CD8-positive, alpha-beta memory T cell (primary cell): ENCODE results near the gene FOSL2. TPM values are rescaled to one million over a fixed set of nuclear protein-coding genes. Genes with fewer than 3 reads are reported as not detected.

Source experiments
- CTCF ChIA-PET: fragments of 350-600 bp; sonication (Branson Sonifier 250); formaldehyde crosslinking; loops from one replicate; lab custom pipeline; 2021; ENCODE audit warnings: antibody characterized with exemption; lab: Charles Lee
- POLR2A ChIA-PET: fragments of 350-600 bp; sonication (Branson Sonifier 250); formaldehyde crosslinking; loops from one replicate; lab custom pipeline; 2021; ENCODE audit warnings: antibody characterized with exemption; lab: Charles Lee
- DNase-seq, 5 donors: peaks; one replicate each; pipeline versions ENCODE4 v3.0.0 to v3.0.0-alpha.2; 2020 to 2022; ENCODE audit warnings: mixed read lengths in 1 of 5
- H3K27ac ChIP-seq: one replicate; pipeline ENCODE4 v1.7.0; 2013; ENCODE audit warnings: low read depth, mild to moderate bottlenecking, low read length, moderate library complexity
- H3K27me3 ChIP-seq: 2 replicates; pipeline ENCODE4 v1.7.0; 2013; ENCODE audit warnings: low read length, mild to moderate bottlenecking; ENCODE audit not compliant: insufficient read depth, poor library complexity, severe bottlenecking
- H3K36me3 ChIP-seq: 2 replicates; pipeline ENCODE4 v1.7.0; 2013; ENCODE audit warnings: mild to moderate bottlenecking, low read length, moderate library complexity; ENCODE audit not compliant: insufficient read depth
- H3K4me1 ChIP-seq: 2 replicates; pipeline ENCODE4 v1.7.0; 2013; ENCODE audit warnings: mild to moderate bottlenecking, low read length, moderate library complexity; ENCODE audit not compliant: insufficient read depth
- H3K4me3 ChIP-seq: 2 replicates; pipeline ENCODE4 v1.7.0; 2013; ENCODE audit warnings: mild to moderate bottlenecking, low read length
- H3K9me3 ChIP-seq: 2 replicates; pipeline ENCODE4 v1.7.0; 2013; ENCODE audit warnings: mild to moderate bottlenecking, low read length
- H3K27ac Mint-ChIP-seq, 8 donors: one replicate each; pipeline ENCODE4 v1.8.0; 2020 to 2021; ENCODE audit warnings: mixed read lengths in 8 of 8, mild to moderate bottlenecking in 6 of 8, inconsistent platforms in 3 of 8, moderate library complexity in 3 of 8
- H3K27me3 Mint-ChIP-seq, 2 donors: one replicate each; pipeline ENCODE4 v1.8.0; 2020 to 2021; ENCODE audit warnings: mixed read lengths in 2 of 2, mild to moderate bottlenecking in 1 of 2, moderate library complexity in 1 of 2
- H3K36me3 Mint-ChIP-seq, 3 donors: one replicate each; pipeline ENCODE4 v1.8.0; 2020 to 2021; ENCODE audit warnings: mixed read lengths in 3 of 3, inconsistent platforms in 1 of 3, mild to moderate bottlenecking in 1 of 3
- H3K4me1 Mint-ChIP-seq, 3 donors: one replicate each; pipeline ENCODE4 v1.8.0; 2020 to 2021; ENCODE audit warnings: mixed read lengths in 3 of 3, inconsistent platforms in 1 of 3, mild to moderate bottlenecking in 1 of 3
- H3K4me3 Mint-ChIP-seq, 7 donors: one replicate each; pipeline ENCODE4 v1.8.0; 2020 to 2021; ENCODE audit warnings: mixed read lengths in 7 of 7, mild to moderate bottlenecking in 6 of 7, moderate library complexity in 4 of 7, inconsistent platforms in 2 of 7
- H3K9me3 Mint-ChIP-seq, 5 donors: one replicate each; pipeline ENCODE4 v1.8.0; 2020 to 2022; ENCODE audit warnings: mixed read lengths in 5 of 5, mild to moderate bottlenecking in 3 of 5, moderate library complexity in 2 of 5, inconsistent platforms in 1 of 5
- polyA plus RNA-seq: library from polyadenylated mRNA; unstranded; fragments of 300-500 nt; fragmentation: Illumina TruSeq; gene quantifications from one replicate; pipeline ENCODE4 v1.2.3, GENCODE V29; 2021
- total RNA-seq, 2 experiments: library from RNA; stranded (reverse); gene quantifications; one replicate each; pipeline ENCODE4 v1.2.3, GENCODE V29; 2021

Gene FOSL2
- total and polyA plus RNA-seq, 3 experiments from 2014 or later, result 14.1 to 47.3 (median 46.2) TPM

DNA sequence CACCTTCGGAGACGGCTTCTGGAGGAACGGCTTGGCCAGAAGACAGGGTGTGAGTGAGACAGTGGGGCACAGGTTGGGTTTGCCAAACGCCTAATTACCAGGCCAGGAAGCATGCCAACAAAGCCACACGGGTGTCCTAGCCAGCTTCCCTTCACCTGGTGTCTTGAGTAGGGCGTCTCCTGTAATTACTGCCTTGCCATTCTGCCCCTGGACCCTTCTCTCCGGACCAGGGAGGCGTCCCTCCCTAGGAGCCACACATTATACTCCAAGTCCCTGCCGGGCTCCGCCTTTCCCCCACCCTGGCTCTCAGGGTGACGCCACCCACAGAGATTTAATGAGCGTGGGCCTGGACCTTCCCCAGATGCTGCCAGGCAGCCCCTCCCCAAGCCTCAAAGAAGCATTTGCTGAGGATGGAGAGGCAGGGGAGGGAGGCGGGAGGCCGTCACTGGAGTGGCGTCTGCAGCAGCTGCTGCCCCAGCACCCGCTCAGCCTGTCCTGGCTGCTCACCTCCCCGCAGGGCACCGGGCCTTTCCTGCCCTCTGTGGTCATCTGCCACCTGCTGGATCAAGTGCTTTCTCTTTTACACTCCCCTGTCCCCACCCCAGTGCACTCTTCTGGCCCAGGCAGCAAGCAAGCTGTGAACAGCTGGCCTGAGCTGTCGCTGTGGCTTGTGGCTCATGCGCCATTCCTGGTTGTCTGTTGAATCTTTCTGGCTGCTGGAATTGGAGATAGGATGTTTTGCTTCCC lies 20.7 kb downstream of the FOSL2 start:
- H3K4me3 ChIP-seq, result no peak overlapping the region
- H3K9me3 Mint-ChIP-seq, result peaks cover 0 to 2% (median 0%) of the 10 kb centered on the region in 5 donors
- H3K27me3 ChIP-seq, result no peaks in the 10 kb centered on the region
- DNase-seq, result no peak
- peaks cover 42 to 57% (median 47%) of the 10 kb centered on the region in 3 donors for H3K4me1 Mint-ChIP-seq
- peaks cover 0 to 3% of the 10 kb centered on the region in 2 donors for H3K27me3 Mint-ChIP-seq
- POLR2A ChIA-PET, result no interaction called here
- H3K4me1 ChIP-seq, result peaks cover 39% of the 10 kb centered on the region
- CTCF ChIA-PET, result interaction anchor here (0.9 kb wide), 1 partner anchor 10 kb away, joined by 3 read pairs; no protein-coding TSS in a partner anchor
- peak overlapping the region in 3 of 7 donors; percentile 1 to 59 (median 2) for H3K4me3 Mint-ChIP-seq
- peaks cover 3 to 70% (median 6%) of the 10 kb centered on the region in 3 donors for H3K36me3 Mint-ChIP-seq
- no peak overlapping the region for H3K27ac ChIP-seq
- peaks cover 13% of the 10 kb centered on the region for H3K36me3 ChIP-seq
- no peaks in the 10 kb centered on the region for H3K9me3 ChIP-seq
- peak overlapping the region; percentile 29 to 100 (median 80) for H3K27ac Mint-ChIP-seq

DNA sequence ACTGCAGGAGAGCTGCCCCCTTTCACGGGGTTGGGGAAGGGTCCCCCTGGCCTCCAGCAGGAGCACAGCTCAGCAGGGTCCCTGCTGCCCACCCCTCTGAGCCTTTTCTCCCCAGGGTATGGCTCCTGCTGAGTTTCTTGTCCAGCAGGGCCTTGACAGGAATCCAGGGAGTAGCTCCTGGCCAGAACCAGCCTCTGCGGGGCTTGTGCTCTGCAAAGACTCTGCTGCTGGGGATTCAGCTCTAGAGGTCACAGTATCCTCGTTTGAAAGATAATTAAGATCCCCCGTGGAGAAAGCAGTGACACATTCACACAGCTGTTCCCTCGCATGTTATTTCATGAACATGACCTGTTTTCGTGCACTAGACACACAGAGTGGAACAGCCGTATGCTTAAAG lies 21.2 kb downstream of the FOSL2 start:
- H3K9me3 ChIP-seq, result no peaks in the 10 kb centered on the region
- H3K4me1 ChIP-seq, result peaks cover 33% of the 10 kb centered on the region
- Mint-ChIP-seq H3K9me3 (peaks cover 0 to 2% (median 0%) of the 10 kb centered on the region in 5 donors), H3K27me3 (peaks cover 0 to 3% of the 10 kb centered on the region in 2 donors), H3K36me3 (peaks cover 3 to 65% (median 6%) of the 10 kb centered on the region in 3 donors), H3K4me1 (peaks cover 36 to 51% (median 42%) of the 10 kb centered on the region in 3 donors), H3K4me3 (peak overlapping the region in 1 of 7 donors; percentile 56), H3K27ac (peak overlapping the region; percentile 29 to 86 (median 58))
- no peaks in the 10 kb centered on the region for H3K27me3 ChIP-seq
- peaks cover 13% of the 10 kb centered on the region for H3K36me3 ChIP-seq
- no peak overlapping the region for H3K27ac ChIP-seq
- no peak overlapping the region for H3K4me3 ChIP-seq
- DNase-seq, result no peak
- POLR2A ChIA-PET, result interaction anchor here (0.6 kb wide), 1 partner anchor 23 kb away, joined by 3 read pairs; no protein-coding TSS in a partner anchor
- CTCF ChIA-PET, result interaction anchor here (0.9 kb wide), 1 partner anchor 11 kb away, joined by 3 read pairs; no protein-coding TSS in a partner anchor

DNA sequence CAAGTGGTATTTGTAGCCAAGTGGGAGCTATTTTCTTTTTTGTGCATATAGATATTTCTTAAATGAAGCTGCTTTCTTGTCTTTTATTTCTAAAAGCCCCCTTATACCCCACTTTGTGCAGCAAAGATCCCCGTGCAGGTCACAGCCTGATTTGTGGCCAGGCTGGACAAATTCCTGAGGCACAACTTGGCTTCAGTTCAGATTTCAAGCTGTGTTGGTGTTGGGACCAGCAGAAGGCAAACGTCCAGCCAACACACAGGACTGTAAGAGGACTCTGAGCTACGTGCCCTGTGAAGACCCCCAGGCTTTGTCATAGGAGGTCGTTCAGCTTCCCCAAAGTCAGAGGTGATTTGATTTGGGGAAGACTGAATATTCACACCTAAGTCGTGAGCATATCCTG lies 21.9 kb downstream of the FOSL2 start:
- no peaks in the 10 kb centered on the region for H3K27me3 ChIP-seq
- ChIA-PET CTCF (interaction anchor here (1.2 kb wide), 1 partner anchor 21 kb away, joined by 3 read pairs; no protein-coding TSS in a partner anchor), POLR2A (interaction anchor here (0.6 kb wide), 2 partner anchors 23 to 569 kb away, joined by 3 read pairs; no protein-coding TSS in a partner anchor)
- peaks cover 3 to 59% (median 6%) of the 10 kb centered on the region in 3 donors for H3K36me3 Mint-ChIP-seq
- no peaks in the 10 kb centered on the region for H3K9me3 ChIP-seq
- no peak overlapping the region for H3K27ac ChIP-seq
- H3K4me3 Mint-ChIP-seq, result no peak overlapping the region
- no peaks in the 10 kb centered on the region for H3K9me3 Mint-ChIP-seq
- no peak for DNase-seq
- H3K4me1 ChIP-seq, result peaks cover 27% of the 10 kb centered on the region
- H3K27me3 Mint-ChIP-seq, result peaks cover 0 to 3% of the 10 kb centered on the region in 2 donors
- H3K27ac Mint-ChIP-seq, result peak overlapping the region in 4 of 8 donors; percentile 50 to 86 (median 70)
- H3K4me3 ChIP-seq, result no peak overlapping the region
- peaks cover 13% of the 10 kb centered on the region for H3K36me3 ChIP-seq
- peaks cover 30 to 47% (median 37%) of the 10 kb centered on the region in 3 donors for H3K4me1 Mint-ChIP-seq

DNA sequence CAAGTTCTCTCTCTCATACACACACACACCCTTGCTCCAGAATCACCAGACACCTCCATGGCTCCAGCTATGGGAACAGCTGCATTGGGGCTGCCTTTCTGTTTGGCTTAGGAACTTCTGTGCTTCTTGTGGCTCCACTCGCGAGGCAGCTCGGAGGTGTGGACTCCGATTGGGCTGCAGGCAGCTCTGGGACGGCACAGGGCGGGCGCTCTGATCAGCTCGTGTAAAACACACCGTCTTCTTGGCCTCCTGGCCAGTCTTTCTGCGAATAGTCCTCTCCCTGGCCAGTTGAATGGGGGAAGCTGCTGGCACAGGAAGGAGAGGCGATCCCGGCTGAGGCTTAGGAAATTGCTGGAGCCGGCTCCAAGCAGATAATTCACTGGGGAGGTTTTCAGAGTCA lies 22.4 kb downstream of the FOSL2 start:
- Mint-ChIP-seq H3K9me3 (no peaks in the 10 kb centered on the region), H3K27ac (peak overlapping the region in 4 of 8 donors; percentile 61 to 94 (median 74)), H3K36me3 (peaks cover 1 to 60% (median 6%) of the 10 kb centered on the region in 3 donors), H3K27me3 (peaks cover 0 to 3% of the 10 kb centered on the region in 2 donors), H3K4me1 (peaks cover 25 to 44% (median 36%) of the 10 kb centered on the region in 3 donors), H3K4me3 (peak overlapping the region in 1 of 7 donors; percentile 66)
- peaks cover 13% of the 10 kb centered on the region for H3K36me3 ChIP-seq
- ChIA-PET POLR2A (interaction anchor here (0.6 kb wide), 1 partner anchor 570 kb away, joined by 3 read pairs; no protein-coding TSS in a partner anchor), CTCF (interaction anchor here (1.2 kb wide), 1 partner anchor 22 kb away, joined by 3 read pairs; no protein-coding TSS in a partner anchor)
- H3K9me3 ChIP-seq, result no peaks in the 10 kb centered on the region
- DNase-seq, result no peak
- H3K27me3 ChIP-seq, result no peaks in the 10 kb centered on the region
- peaks cover 22% of the 10 kb centered on the region for H3K4me1 ChIP-seq
- H3K4me3 ChIP-seq, result no peak overlapping the region
- no peak overlapping the region for H3K27ac ChIP-seq

DNA sequence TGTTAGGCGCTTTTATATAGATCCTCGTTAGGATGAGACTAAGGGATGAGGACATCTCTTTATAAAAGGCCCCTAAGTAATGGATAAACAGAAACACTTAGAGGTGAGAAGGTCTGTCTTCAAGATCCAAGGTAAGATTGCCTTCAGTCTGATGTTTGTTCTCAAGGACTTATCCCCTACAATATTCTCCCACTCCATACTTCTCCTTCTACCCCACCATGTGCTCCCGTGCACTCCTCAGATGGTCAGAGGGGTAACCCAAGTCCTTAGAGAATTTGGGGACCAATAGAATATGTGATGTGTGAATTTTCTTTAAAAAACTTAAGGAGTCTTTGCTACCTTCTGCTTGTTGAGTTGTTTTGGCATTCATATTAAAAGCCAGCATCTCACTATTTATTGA lies 23.1 kb downstream of the FOSL2 start:
- Histone ChIP-seq H3K9me3 (no peaks in the 10 kb centered on the region), H3K27ac (no peak overlapping the region), H3K27me3 (no peaks in the 10 kb centered on the region), H3K4me3 (no peak overlapping the region), H3K36me3 (peaks cover 13% of the 10 kb centered on the region), H3K4me1 (peaks cover 15% of the 10 kb centered on the region)
- Mint-ChIP-seq H3K9me3 (no peaks in the 10 kb centered on the region), H3K36me3 (peaks cover 0 to 54% (median 6%) of the 10 kb centered on the region in 3 donors), H3K27ac (peak overlapping the region in 7 of 8 donors; percentile 48 to 94 (median 71)), H3K4me1 (peaks cover 18 to 37% (median 29%) of the 10 kb centered on the region in 3 donors), H3K27me3 (no peaks in the 10 kb centered on the region), H3K4me3 (peak overlapping the region in 1 of 7 donors; percentile 5)
- POLR2A ChIA-PET, result no interaction called here
- DNase-seq, result no peak
- CTCF ChIA-PET, result no interaction called here

DNA sequence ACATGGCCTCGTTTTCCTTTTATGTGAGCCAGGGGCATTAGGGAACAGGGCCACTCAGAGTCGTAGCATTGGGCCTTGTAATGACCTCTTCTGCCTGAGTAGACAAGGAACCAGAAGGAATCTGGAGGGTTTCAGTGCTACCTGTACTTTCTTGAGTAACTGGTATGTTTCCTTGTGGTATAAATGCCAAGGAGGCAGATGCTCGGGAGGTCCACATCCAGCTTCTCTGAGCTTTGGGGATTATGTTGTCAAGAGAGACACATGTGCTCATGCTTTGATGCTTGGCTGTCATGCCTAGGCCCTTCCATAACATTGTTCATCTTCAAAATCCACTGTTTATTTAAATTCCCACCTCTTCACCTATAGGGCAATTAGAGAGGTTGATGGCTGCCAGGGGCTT lies 26.3 kb downstream of the FOSL2 start:
- Mint-ChIP-seq H3K27me3 (no peaks in the 10 kb centered on the region), H3K4me1 (peaks cover 30 to 33% (median 32%) of the 10 kb centered on the region in 3 donors), H3K36me3 (peaks cover 0 to 22% (median 0%) of the 10 kb centered on the region in 3 donors), H3K27ac (peak overlapping the region in 6 of 8 donors; percentile 23 to 94 (median 78)), H3K4me3 (no peak overlapping the region), H3K9me3 (no peaks in the 10 kb centered on the region)
- Histone ChIP-seq H3K36me3 (no peaks in the 10 kb centered on the region), H3K4me1 (peaks cover 15% of the 10 kb centered on the region), H3K9me3 (no peaks in the 10 kb centered on the region), H3K4me3 (no peak overlapping the region), H3K27me3 (no peaks in the 10 kb centered on the region), H3K27ac (no peak overlapping the region)
- CTCF ChIA-PET, result interaction anchor here (0.6 to 1.2 kb wide), 2 partner anchors 9 to 715 kb away, joined by 3 to 5 read pairs; no protein-coding TSS in a partner anchor
- DNase-seq, result no peak
- POLR2A ChIA-PET, result no interaction called here

DNA sequence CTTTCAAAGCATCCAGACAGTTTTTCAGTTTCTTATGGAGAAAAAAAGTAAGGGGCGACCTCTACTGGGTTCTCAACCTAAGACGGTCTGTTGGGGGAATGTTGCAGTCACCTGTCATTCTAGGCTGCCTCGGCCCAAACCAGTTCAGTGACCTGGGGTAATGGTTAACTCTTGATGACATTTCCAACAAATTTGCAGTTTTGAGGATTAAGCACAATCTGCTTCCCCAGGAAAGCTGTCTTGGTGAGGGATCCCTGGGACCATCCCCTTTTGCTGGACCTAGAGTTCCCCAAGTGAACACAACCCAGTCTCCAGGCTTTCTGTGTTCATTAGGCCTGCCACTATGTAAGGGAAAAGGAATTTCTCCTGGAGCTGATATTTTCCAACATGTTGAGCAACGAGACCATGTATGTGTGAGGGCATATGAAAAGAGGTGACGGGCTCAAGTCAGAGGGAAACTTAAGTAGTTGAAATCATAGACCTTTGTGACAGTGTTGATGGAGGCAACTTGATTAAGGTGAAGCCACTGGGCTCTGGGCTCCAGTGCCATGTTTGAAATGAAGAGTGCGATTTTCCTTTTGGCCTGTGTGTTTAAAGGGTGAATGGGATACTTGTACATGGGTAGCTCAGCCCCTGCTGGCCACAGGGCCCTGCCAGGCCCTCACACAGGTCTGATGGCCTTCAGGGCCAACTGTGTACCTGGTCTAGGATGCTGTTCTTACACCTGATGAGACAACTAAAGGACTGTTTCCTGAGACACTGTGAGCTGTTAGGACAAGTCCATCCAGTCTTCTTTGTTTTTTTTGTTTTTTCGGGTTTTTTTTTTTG lies 27.0 kb downstream of the FOSL2 start:
- H3K4me3 Mint-ChIP-seq, result no peak overlapping the region
- H3K27ac ChIP-seq, result no peak overlapping the region
- no peaks in the 10 kb centered on the region for H3K36me3 ChIP-seq
- ChIA-PET POLR2A (no interaction called here), CTCF (interaction anchor here (1.2 kb wide), 1 partner anchor 716 kb away, joined by 5 read pairs; no protein-coding TSS in a partner anchor)
- H3K4me1 ChIP-seq, result peaks cover 21% of the 10 kb centered on the region
- peaks cover 35 to 40% (median 37%) of the 10 kb centered on the region in 3 donors for H3K4me1 Mint-ChIP-seq
- no peak for DNase-seq
- no peaks in the 10 kb centered on the region for H3K9me3 ChIP-seq
- no peaks in the 10 kb centered on the region for H3K9me3 Mint-ChIP-seq
- H3K27ac Mint-ChIP-seq, result peak overlapping the region; percentile 40 to 94 (median 72)
- no peaks in the 10 kb centered on the region for H3K27me3 Mint-ChIP-seq
- H3K4me3 ChIP-seq, result no peak overlapping the region
- H3K36me3 Mint-ChIP-seq, result peaks cover 0 to 16% (median 0%) of the 10 kb centered on the region in 3 donors
- H3K27me3 ChIP-seq, result no peaks in the 10 kb centered on the region
